Measurements from ENCODE around the gene NAT16. TPM values are rescaled to one million over a fixed set of nuclear protein-coding genes. Genes with fewer than 3 reads are reported as not detected.
A peak's percentile ranks its signal among the peaks of the same experiment; 100 is the strongest.

NAT16 gene
- total RNA-seq, 1 donor from 2014 or later: 0.16 TPM

- Histone ChIP-seq H3K9me3 (ENCODE audit: insufficient read depth, low read depth, low read length) (no peaks in the 10 kb centered on the region), H3K36me3 (ENCODE audit: insufficient read depth, low read length) (peaks cover 3% of the 10 kb centered on the region), H3K4me2 (ENCODE audit: low read length) (peak overlapping the region; percentile 91), H4K20me1 (ENCODE audit: insufficient read depth, low read length) (peaks cover 40% of the 10 kb centered on the region), H3K79me2 (ENCODE audit: insufficient read depth, low read length) (no peaks in the 10 kb centered on the region), H2AFZ (ENCODE audit: low read depth, low read length) (peak overlapping the region; percentile 13), H3K27ac (ENCODE audit: low read depth, low read length) (no peak overlapping the region), H3K4me3 (ENCODE audit: insufficient read depth, low read depth, low read length) (peak overlapping the region; percentile 41), H3K9ac (ENCODE audit: low read length) (no peak overlapping the region), H3K27me3 (ENCODE audit: insufficient read depth, low read length) (peaks cover 32% of the 10 kb centered on the region), H3K4me1 (ENCODE audit: insufficient read depth, low read length) (peaks cover 67% of the 10 kb centered on the region)
- Mint-ChIP-seq H3K4me3 (ENCODE audit: unreplicated experiment) (peak overlapping the region; percentile 80), H3K27me3 (ENCODE audit: low read depth, unreplicated experiment) (peaks cover 12% of the 10 kb centered on the region), H3K36me3 (ENCODE audit: low read depth, unreplicated experiment) (peaks cover 2% of the 10 kb centered on the region), H3K27ac (ENCODE audit: unreplicated experiment) (peak overlapping the region; percentile 30), H3K9me3 (ENCODE audit: unreplicated experiment) (peaks cover 7% of the 10 kb centered on the region), H3K4me1 (ENCODE audit: low read depth, unreplicated experiment) (peaks cover 46% of the 10 kb centered on the region)
- no peak for DNase-seq (ENCODE audit: low read depth)
- TF ChIP-seq CTCF (IDR thresholded peaks at IDR 0.05; ENCODE audit: insufficient read depth, low read depth, low read length): no peak
- TF ChIP-seq EZH2 (IDR thresholded peaks at IDR 0.05; ENCODE audit: insufficient read depth, low read length): peak; percentile 41
- FAIRE-seq: no peak
These were observed 14.0 kb downstream of the NAT16 start for GRCh38 chr7:101165958-101166647.

- peak within 1 kb of the TSS; percentile 91 for H3K4me2 ChIP-seq (ENCODE audit: low read length)
- H3K27me3 ChIP-seq (ENCODE audit: insufficient read depth, low read length): peaks cover 24% of the 10 kb centered on the region
- H3K4me1 ChIP-seq (ENCODE audit: insufficient read depth, low read length): peaks cover 67% of the 10 kb centered on the region
- H3K36me3 ChIP-seq (ENCODE audit: insufficient read depth, low read length): peaks cover 4% of the 10 kb centered on the region
- FAIRE-seq (no peak), DNase-seq (ENCODE audit: low read depth) (peak; percentile 68)
- Mint-ChIP-seq H3K4me3 (ENCODE audit: unreplicated experiment) (peak within 1 kb of the TSS; percentile 80), H3K9me3 (ENCODE audit: unreplicated experiment) (peaks cover 2% of the 10 kb centered on the region), H3K27me3 (ENCODE audit: low read depth, unreplicated experiment) (peaks cover 4% of the 10 kb centered on the region), H3K27ac (ENCODE audit: unreplicated experiment) (peak within 1 kb of the TSS; percentile 34), H3K4me1 (ENCODE audit: low read depth, unreplicated experiment) (peaks cover 41% of the 10 kb centered on the region), H3K36me3 (ENCODE audit: low read depth, unreplicated experiment) (peaks cover 2% of the 10 kb centered on the region)
- TF ChIP-seq EZH2 (IDR thresholded peaks at IDR 0.05; ENCODE audit: insufficient read depth, low read length) (no peak), CTCF (IDR thresholded peaks at IDR 0.05; ENCODE audit: insufficient read depth, low read depth, low read length) (no peak)
- peak within 1 kb of the TSS; percentile 41 for H3K4me3 ChIP-seq (ENCODE audit: insufficient read depth, low read depth, low read length)
- H3K27ac ChIP-seq (ENCODE audit: low read depth, low read length): no peak within 1 kb of the TSS
- H2AFZ ChIP-seq (ENCODE audit: low read depth, low read length): peak within 1 kb of the TSS; percentile 13
- H3K79me2 ChIP-seq (ENCODE audit: insufficient read depth, low read length): no peaks in the 10 kb centered on the region
- no peaks in the 10 kb centered on the region for H3K9me3 ChIP-seq (ENCODE audit: insufficient read depth, low read depth, low read length)
- peaks cover 40% of the 10 kb centered on the region for H4K20me1 ChIP-seq (ENCODE audit: insufficient read depth, low read length)
- no peak within 1 kb of the TSS for H3K9ac ChIP-seq (ENCODE audit: low read length)
These were observed 14.8 kb downstream of the NAT16 start, which contains the start of gene VGF for GRCh38 chr7:101165075-101165957. Gene VGF (minus strand): TSS chr7:101165569. CDS start chr7:101164843, 726 bp downstream.

Measured in astrocyte (in vitro differentiated cells and primary cell).